ENCODE results near the gene SLAMF6.
A peak's percentile ranks its signal among the peaks of the same experiment; 100 is the strongest.
"Not testable (repeated sequence)": the region's sequence is repeated elsewhere in the genome, so short reads cannot be mapped to it uniquely, and the experiment has no call there.

SLAMF6 gene

GRCh38 chr1:160522622-160523345 is at the start of gene SLAMF6:
Gene SLAMF6 (minus strand): TSS chr1:160523255. CDS start chr1:160523192, 63 bp downstream.
- peak; percentile 72 for DNase-seq

- DNase-seq: peak; percentile 9
Observed at GRCh38 chr1:160570840-160571239, 47.8 kb upstream of the SLAMF6 start.

DNA sequence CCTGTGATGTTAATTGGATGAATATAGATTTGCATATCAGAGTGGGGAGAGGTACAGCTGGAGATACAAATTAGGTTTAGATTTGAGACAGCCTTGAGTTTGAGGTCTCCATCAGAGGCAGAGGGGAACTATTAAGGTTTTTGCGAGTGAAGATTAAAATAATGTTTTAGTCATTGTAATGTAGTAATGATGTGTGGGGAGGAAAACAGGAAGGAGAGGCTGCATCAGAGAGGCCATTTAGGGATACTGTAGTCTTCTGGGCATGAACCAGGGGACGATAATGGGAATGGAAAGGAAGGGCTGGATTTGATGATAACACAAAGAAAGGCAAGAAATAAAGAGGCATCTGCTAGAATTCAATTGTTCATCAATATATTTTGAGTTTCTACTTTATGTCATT is 46.8 kb upstream of the SLAMF6 start:
- no peak for DNase-seq

DNA sequence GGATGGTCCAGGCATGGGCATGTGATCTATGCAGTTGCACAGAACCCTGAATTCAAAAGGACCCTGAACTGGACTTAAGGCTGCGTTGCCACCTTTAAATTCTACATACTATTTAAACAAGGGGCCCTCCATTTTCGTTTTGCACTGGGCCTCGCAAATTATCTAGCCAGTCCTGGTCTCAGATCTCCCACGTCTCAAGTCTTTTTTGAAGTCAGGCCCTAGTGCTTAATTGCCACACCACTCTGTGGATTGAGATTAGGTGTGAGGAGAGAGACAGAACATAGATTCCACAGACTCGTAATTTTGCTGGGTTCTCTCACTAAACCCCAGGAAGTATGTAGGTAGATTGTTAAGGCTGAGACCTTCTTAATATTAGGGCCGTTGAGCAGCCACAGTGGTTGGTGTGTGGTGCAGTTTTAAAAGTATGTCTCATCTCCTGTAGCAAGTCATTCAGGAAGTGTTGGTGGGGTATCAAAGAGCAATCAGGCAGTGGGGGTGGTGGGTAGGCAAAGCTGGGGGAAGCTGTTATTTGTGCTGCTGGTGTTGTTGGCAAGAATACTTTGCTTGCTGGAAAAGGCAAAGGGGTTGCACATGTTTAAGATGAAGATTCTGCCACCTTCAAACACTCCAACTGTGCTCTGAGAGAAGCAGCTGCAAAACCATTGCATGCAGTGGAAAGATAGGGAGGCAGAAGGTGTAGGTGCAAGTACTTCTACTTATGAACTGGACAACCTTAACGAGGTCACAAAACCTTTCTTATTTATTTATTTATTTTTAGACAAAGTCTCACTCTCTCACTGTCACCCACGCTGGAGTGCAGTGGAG is 45.0 kb upstream of the SLAMF6 start:
- peak; percentile 87 for DNase-seq

DNA sequence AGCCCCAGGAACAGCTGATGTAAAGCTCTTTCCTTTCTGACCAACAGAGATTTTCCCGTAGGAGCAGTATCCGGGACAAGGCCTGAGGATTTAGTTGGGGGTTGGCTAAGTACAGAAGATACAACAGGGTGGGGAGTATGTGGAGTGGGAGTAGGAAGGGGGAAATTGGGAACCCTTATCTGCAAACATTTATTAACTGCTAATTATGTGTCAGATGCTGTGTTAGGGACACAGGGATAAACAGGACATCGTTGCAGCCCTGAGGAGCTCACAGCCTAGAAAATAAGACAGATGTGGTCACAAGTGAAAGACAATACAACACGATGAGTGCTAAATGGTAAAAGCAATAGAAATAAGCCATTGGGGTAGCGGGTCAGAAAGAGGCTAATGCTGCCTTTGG is 44.3 kb upstream of the SLAMF6 start:
- DNase-seq: no peak

DNA sequence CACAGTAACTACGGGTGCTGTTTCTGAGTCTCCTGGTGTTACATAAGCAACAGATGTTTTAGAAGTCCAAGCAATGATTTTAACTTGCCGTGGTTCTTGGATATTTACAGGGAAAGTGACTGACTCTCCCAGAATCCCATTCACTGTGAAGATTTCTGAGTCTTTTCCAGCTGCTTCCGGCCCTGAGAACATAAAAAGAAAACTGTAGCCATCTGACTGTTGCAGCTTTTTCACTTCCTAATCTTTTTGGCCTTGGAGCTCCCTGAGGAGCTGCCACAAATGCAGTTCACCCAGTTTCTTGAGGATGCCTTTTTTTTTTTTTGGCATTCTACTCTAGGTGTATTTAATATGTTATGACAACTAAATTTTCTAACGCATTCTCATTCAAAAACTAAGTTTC is 42.5 kb upstream of the SLAMF6 start:
- no peak for DNase-seq

DNA sequence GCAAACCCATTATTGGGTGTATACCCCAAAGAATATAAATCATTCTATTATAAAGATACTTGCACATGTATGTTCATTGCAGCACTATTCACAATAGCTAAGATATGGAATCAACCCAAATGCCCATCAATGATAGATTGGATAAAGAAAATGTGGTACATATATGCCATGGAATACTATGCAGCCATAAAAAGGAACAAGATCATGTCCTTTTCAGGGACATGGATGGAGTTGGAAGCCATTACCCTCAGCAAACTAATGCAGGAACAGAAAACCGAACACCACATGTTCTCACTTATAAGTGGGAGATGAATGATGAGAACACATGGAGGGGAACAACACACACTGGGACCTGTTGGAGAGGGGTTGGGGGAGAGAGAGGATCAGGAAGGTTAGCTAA is 40.2 kb upstream of the SLAMF6 start:
- DNase-seq: not testable (repeated sequence)

DNA sequence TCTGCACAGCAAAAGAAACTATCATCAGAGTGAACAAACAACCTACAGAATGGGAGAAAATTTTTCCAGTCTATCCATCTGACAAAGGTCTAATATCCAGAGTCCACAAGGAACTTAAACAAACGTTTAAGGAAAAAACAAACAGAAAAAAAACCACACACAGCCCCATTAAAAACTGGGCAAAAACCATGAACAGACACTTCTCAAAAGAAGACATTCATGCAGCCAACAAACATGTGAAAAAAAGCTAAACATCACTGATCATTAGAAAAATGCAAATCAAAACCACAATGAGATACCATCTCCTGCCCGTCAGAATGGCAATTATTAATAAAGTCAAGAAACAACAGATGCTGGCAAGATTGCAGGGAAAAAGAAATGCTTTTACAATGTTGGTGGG is 39.7 kb upstream of the SLAMF6 start:
- not testable (repeated sequence) for DNase-seq

DNA sequence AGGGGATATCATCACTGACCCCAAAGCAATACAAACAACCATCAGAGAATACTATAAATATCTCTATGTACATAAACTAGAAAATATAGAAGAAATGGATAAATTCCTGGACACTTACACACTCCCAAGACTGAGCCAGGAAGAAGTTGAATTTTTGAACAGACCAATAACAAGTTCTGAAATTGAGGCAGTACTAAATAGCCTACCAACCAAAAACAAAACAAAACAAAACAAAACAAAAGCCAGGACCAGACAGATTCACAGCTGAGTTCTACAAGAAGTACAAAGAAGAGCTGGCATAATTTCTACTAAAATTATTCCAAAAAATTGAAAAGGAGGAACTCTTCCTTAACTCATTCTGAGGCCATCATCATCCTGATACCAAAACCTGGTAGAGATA is 37.8 kb upstream of the SLAMF6 start:
- no peak for DNase-seq

GRCh38 chr1:160560045-160560705 is 37.1 kb upstream of the SLAMF6 start:
- DNase-seq: no peak

DNA sequence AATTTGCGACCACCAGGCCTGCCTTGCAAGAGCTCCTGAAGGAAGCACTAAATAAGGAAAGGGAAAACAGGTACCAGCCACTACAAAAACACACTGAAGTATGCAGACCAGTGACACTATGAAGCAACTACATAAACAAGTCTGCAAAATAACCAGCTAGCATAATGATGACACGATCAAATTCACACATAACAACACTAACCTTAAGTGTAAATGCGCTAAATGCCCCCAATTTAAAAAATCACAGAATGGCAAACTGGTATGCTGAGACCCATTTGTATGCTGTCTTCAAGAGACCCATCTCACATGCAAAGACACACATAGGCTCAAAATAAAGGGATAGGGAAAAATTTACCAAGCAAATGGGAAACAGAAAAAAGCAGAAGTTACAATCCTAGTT is 36.4 kb upstream of the SLAMF6 start:
- not testable (repeated sequence) for DNase-seq

DNA sequence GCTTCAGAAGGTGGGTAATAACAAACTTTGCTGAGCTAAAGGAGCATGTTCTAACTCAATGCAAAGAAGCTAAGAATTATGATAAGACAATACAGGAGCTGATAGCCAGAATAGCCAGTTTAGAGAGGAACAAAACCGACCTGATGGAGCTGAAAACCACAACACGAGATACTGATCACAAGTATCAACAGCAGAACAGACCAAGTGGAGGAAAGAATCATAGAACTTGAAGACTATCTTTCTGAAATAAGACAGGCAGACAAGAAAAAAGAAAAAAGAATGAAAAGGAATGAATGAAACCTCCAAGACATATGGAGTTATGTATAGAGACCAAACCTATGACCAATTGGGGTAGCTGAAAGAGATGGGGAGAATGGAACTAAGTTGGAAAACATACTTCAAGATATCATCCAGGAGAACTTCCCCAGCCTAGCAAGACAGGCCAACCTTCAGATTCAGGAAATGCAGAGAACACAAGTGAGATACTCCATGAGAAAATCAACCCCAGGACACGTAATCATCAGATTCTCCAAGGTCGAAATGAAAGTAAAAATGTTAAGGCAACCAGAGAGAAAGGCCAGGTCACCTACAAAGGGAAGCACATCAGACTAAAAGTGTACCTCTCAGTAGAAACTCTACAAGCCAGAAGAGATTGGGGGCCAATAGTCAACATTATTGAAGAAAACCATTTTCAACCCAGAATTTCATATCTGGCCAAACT is 35.8 kb upstream of the SLAMF6 start:
- no peak for DNase-seq

GRCh38 chr1:160553778-160554177 is 30.7 kb upstream of the SLAMF6 start:
- no peak for DNase-seq

DNA sequence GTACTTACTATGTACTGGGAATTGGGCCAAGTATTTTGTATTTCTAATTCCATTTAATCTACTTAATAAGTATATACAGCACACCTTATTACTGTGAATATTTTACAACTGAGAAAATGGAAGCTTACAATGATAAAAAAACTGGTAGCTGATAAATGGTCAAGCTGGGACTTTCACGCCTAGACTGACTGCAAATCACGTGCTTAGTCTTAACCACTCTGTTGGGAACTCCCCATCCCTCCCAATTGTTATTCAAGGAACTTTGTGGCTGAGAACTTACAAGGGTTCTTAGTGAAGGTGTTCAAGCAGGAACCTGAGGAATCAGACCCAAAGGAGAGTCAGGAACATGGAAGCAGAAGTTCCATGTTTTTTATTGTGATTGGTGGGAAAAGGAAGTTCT is 29.4 kb upstream of the SLAMF6 start:
- DNase-seq: no peak

DNA sequence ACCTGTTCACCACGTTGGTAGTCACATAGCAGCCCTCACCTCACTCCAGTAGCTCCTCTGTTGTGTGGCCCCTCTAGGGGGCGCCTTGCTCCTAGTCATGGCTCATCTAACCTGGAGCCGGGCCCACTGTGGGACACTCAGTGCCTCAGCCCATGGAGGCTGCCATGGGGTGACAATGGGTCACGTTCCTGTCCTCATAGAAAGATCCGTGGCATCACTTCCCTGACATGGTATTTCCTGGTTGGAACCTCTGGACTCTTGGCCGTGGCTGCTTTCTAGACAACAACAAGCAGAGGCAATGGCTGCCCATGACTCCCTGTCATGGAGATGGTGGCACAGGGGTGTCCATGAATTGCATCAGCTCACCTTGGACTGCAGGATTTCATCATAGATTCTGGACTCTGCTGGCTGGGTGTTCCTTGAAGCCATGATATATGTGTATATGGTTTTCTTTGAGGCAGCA is 27.5 kb upstream of the SLAMF6 start:
- peak; percentile 81 for DNase-seq

DNA sequence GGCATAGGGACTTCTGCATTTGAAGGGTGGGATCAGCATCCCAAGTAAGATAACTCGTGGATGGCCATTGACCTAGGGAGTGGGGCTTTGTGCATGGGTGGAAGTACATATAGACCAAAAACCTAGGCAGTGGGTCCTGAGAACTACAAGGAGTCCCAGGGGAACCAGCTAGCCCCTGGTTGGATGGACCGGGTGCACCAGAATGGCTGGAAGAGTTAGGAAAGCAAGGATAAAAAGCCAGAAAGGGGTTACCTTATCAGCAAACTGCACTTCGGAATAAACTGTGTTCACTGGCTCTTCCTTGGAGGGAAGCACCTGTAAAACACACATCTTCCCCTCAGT is 26.6 kb upstream of the SLAMF6 start:
- no peak for DNase-seq

GRCh38 chr1:160548960-160549664 is 26.1 kb upstream of the SLAMF6 start:
- no peak for DNase-seq

DNA sequence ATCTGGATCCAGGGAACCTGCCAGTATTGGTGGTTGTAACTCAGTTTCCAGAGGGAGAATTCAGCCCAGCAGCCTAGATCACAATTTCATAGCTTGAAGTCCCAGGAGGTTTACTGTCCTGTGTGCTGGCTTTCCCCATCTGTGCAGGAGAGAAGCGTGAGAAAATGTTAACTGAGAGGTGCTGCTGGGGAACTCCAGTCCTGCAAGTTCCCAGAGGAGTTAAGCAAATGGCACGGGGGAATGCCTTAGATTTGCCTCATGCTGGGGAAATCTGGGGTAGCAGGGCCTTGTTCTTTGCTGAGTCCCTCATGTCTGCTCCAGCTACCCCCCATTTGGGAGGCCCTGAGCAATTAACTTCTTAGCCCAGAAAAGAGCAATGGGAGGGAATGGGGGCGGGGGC is 25.1 kb upstream of the SLAMF6 start:
- no peak for DNase-seq

- no peak for DNase-seq
Observed at GRCh38 chr1:160547422-160547821, 24.4 kb upstream of the SLAMF6 start.

DNA sequence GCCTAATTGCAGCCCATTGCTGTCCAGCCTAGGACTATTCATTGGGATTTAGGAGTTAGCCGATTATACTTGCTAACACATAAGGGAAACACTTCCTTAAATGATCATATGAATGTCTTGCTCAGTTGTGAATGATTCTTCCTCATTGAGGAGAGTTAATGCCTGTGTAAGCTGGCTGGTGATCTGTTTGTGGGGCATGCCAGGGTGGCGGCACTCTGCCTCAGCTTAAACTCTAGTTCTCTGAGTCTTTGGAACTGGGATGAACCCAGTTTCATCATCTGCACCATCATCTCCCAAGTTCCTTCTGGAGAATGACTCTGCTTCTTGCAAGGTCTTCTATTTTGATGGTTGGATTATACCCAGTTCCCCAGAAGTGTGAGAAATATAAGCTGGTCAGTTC is 23.9 kb upstream of the SLAMF6 start:
- no peak for DNase-seq

DNA sequence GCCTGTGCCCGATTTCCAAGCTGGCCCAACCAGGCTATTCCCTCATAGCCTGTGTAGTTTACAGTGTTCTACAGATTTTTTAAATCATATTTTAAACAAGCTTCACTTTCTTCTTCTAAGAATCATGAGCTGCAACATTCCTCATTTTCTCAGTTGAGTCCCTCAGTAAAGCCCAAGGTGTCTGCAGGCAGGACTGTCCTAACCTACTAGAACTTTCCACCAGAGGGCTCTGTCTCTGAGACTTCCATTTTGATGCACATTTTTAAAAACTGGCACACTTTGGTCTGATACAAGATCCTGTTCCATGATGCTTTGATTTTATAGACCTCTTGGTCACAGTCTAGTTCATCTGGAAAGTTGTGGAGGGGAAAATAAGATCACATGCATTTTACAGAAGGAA is 21.6 kb upstream of the SLAMF6 start:
- DNase-seq: peak; percentile 49

DNA sequence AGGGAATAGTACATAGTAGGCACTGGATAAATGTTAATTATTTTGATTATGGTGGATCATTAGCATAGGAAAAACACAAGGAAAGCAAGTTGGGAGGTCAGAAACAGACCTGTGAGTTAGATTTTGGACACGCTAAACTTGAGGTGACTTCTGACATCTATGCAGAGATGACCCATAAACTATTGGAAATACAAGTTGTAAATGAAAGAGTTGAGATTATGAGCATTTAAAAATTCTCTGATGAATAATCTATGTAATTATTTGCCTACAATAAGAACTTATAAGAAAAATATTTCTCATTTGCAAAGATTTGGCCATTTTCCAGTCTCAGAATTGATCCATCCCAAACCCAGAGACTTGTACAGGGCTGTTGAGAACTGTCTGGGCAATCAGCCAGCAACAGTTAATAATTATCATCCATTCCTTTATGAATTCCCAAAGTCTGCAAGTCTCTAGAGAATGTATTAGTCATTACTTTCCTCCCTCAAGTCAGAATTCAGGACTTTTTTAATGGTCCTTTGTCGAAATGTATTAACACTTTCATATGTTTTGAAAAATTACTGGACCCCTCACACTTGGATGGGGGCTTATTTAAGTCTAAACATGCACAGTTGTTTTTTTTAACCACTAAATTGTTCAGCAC is 19.4 kb upstream of the SLAMF6 start:
- no peak for DNase-seq
